H4 (cell line): ENCODE data around the gene CDHR1. TPM values are rescaled to one million over a fixed set of nuclear protein-coding genes. Genes with fewer than 3 reads are reported as not detected.

ENCODE experiments used
- DNase-seq: peaks from one replicate; pipeline ENCODE4 v3.0.0-alpha.2; 2015; ENCODE audit warnings: low spot score
- total RNA-seq: library from RNA; depleted of rRNA; stranded (reverse); fragments of >200 nt; shearing (Covaris generic); gene quantifications from 2 replicates; pipeline ENCODE4 v1.2.3, GENCODE V29; 2014

CDHR1 gene
- total RNA-seq, 1 experiment from 2014 or later, result 0.29 TPM

GRCh38 chr10:84230359-84230758 is 36.0 kb downstream of the CDHR1 start:
- no peak for DNase-seq

- no peak for DNase-seq
Measured at GRCh38 chr10:84232376-84232775, 38.0 kb downstream of the CDHR1 start.

GRCh38 chr10:84233940-84234339 is 39.6 kb downstream of the CDHR1 start:
- DNase-seq, result no peak

- no peak for DNase-seq
Measured at GRCh38 chr10:84234479-84234878, 40.1 kb downstream of the CDHR1 start.

DNA sequence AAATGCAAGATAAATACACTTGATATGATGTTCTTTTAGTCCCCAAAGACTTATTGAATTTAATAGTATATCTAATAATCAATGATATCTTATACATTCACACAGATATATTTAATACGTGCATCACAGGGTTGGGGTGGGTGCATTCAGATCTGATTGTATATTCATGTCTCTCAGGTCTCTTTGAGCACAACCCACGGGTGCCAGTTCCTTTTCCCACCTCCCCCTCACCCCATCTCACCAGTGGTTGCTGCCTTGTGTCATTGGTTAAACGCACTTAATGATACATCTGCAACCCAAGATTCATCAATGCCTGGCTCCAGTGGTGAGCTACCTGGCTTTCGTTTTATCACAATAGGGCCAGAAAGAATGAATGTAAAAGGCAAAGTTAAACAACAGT is 40.8 kb downstream of the CDHR1 start:
- no peak for DNase-seq

DNA sequence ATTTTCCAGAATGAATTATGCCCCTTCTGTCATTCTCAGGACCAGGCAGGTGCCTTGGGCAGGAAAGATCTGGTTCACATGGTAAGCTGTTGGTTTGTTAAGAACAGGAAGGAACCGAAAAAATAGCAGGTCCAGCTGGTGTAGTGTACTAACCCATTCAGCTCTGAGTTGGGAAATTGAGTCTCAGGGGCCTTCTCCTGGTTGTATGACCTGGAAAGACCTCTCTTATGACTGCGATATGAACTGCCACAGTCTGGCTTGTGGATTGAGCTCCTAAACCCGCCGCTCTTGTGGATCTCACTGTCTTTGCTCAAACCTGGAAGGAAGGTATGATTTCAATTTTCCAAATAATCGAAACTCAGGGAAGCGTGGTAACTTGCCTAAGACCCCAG is 42.5 kb downstream of the CDHR1 start:
- no peak for DNase-seq

DNA sequence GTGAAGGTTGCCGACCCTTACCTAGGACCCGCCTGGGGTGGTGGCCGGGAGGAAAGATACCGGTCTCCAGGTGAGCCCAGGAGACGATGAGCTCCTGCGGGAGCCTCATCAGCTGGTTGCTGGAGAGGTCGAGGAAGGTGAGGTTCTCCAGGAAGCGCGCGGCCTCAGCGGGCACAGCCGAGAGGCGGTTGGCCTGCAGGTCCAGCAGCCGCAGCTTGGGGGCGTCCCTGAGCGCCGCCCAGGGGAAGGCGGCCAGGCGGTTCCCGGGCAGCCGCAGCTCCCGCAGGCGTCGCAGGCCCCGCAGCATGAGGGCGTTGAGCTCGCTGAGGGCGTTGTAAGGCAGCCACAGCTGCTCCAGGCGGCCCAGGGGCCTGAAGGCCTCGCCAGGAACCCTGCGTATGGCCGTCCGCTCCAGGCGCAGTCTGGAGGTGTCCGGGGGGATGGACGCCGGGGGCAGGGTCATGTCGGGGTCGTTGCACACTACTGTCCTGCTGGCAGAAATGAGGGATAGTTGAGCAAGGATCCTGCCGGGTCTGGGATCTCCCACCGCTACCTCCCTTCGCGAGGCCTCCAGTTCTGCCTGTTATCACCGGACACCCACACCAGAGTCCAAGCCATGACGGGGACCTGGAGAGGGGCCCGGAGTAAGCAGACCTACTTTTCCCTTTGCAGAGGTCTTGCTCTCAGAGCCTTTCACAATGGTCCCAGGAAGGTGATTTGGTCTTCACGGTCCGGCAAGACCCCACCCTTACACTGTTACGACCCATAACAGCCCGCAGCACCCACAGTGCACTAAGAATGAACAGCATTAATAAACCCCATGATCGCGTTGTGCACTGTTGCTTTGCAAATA is 43.1 kb downstream of the CDHR1 start:
- no peak for DNase-seq

DNA sequence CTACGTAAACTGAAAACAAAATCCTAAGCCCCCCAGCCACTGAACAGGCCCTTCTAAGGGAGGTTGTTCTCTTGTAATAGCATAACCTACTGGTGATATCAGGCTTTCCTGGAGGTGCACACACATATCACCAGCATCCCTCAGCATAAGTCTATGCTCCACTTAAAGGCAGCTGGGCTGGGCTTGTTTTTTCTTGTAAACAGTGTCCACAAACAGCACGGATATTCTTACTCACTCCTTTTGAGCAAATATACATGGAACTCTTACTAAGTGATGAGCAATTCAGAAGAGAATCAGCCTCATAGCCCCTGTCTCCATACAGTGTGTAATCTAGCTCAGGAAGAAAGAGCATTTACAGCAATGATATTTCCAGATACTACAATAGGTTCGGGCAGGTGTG is 44.6 kb downstream of the CDHR1 start:
- DNase-seq, result no peak

- DNase-seq, result no peak
Measured at GRCh38 chr10:84241185-84241790, 47.0 kb downstream of the CDHR1 start, which contains the start of gene LRIT1. TSS of gene LRIT1 (minus strand) at chr10:84241546. CDS start at chr10:84241439, 107 bp downstream.

DNA sequence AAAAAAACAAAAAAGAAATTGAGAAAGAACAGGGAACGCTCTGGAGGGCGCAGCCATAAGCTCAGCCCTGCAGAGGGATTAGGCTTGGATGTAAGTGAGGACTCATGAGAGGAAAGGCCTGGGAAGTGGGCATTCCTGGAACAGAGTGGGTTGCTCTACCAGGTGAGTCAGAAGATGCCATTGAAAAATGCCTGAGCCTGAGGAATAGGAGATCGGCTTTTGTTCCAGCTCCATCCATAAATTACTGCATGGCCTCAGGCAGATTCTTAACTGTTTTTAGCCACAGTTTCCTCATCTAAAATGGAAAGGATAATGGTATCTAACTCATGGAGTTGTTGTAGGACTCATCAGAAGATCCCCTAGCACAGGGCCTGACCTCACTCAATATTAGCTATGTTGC is 49.4 kb downstream of the CDHR1 start:
- DNase-seq, result no peak

- DNase-seq, result no peak
Measured at GRCh38 chr10:84244651-84245270, 50.4 kb downstream of the CDHR1 start, which contains the start of gene RGR. TSS of gene RGR (plus strand) at chr10:84245053. CDS start at chr10:84245091, 38 bp downstream.

GRCh38 chr10:84247496-84247895 is 53.2 kb downstream of the CDHR1 start:
- no peak for DNase-seq

- DNase-seq, result no peak
Measured at GRCh38 chr10:84248794-84249193, 54.5 kb downstream of the CDHR1 start.

DNA sequence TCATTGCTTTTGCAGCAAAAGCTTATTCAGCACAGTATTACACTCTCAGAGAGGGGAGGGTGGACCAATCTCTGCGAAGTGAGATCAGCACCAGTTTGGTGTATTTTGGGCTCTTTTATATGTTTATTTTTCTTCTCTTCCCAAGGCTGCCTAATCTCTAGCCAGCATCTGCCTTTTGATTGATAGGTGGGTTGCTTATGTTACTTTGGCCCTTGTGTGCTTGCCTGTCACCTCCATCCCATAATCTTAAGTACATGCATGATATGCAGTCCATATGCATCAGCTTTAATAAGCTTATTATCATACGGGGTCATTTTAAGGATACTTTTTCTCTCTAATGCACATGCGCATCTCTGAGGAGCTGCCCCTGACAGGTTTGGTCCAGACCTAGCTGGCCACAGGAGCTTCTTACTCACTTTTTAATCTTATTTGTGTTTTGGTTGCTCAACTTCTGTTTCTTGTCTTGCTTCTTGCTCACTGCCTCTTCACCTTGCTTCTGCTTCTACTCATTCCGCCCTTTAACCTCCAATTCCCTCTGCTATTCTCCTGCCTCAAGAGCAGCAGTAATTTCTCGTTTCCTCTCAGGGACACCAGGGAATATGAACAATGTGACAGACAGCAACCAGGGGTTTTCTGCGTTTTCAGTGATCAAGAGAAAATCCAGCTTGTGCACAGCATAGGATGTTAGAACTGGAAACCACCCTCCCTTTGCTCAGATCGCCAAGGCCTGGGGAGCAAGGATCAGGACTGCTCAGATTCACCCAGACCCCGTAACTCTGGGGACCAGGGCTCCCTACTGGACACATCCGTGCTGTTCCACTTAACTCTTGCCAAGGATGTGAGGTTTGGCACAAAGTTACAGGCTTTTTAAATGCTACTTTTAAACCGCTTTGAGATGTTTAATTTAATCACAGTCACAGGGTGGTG is 60.5 kb downstream of the CDHR1 start:
- DNase-seq, result no peak

DNA sequence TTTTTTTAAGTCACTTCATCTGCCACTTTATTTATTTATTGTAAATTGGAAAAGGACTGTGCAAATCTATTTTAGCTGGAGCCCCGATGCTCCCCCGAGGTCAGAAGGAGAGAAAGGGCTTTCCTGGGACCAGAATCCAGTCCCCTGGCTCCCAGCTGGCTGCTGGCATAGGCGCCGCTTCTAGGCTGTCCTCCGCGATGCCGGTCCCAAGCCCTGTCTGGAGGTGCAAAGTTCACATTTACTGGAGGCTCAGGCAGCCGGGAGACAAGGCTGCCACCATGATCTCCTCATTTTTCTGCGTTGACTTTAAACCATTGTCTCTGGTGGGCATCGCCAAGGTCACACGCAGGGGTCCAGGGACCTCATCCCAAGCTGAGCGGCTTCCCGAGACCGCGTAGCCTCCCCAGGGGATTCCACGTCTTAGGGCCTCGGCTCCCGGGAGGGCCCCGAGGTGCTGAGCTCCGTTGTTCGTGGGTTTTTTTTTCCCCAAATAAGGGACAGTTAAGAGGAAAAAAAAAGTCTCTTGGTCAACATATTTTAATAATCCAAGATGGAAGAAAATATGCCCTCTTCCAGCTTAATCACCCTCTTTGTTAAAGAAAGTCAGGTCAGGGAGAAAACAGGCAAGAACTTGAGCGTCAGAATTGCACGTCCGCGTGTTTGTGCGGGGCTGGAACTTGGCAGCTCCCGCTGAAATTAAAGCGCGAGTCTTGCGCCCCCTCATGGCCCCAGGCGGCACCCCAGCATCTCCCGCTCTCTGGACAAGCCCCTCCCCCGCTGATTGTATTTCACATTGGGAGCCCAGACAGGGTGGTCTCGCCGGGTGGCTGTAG is 62.4 kb downstream of the CDHR1 start:
- no peak for DNase-seq

DNA sequence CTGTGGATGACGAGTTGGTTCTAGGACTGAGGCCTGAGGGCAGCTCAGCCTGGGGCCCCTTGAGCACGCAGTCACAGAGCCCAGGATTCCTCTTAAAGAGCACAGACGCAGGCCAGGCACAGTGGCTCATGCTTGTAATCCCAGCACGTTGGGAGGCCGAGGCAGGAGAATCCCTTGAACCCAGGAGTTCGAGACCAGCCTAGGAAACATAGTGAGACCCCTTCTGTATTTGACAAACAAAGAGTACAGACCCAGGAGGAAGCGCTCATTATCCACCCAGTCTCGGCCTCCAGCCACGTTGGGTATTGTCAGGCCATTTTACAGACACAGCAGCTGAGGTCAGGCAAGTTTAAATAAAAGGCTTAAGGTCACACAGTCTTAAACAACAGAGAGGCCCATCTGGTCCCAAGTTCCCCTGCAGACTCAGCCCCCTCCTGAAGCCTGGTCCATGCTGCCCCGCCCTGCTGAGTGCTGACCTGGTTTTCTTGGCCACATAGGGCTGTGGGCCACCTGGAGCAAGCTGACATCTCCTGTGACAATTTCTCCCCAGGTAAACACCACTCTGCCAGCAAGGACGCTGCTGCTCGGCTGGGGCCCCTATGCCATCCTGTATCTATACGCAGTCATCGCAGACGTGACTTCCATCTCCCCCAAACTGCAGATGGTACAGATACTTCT is 63.1 kb downstream of the CDHR1 start:
- DNase-seq, result no peak

GRCh38 chr10:84258034-84258695 is 63.8 kb downstream of the CDHR1 start:
- DNase-seq, result no peak

GRCh38 chr10:84261236-84261915 is 67.0 kb downstream of the CDHR1 start:
- DNase-seq, result no peak
